Fibroblast of pulmonary artery (primary cell): Measurements from ENCODE around the gene E2F6.
A peak's percentile ranks its signal among the peaks of the same experiment; 100 is the strongest.

Experiments
- DNase-seq: peaks from one replicate; pipeline ENCODE4 v3.0.0-alpha.2; 2010; ENCODE audit warnings: low read depth
- H3K4me3 ChIP-seq: replicated peaks from 2 replicates; pipeline ENCODE4 v1.5.1; 2011; ENCODE audit warnings: low read depth, mild to moderate bottlenecking, control low read depth, low read length, moderate library complexity
- CTCF ChIP-seq: IDR thresholded peaks from 2 replicates; pipeline ENCODE4 v1.5.1; 2011; ENCODE audit warnings: mild to moderate bottlenecking, control low read depth, low read length, inconsistent platforms; ENCODE audit errors: missing control alignments

The E2F6 gene

GRCh38 chr2:11419781-11420180 is 46.2 kb downstream of the E2F6 start:
- DNase-seq: no peak
- no peak overlapping the region for H3K4me3 ChIP-seq
- no peak for TF ChIP-seq CTCF

DNA sequence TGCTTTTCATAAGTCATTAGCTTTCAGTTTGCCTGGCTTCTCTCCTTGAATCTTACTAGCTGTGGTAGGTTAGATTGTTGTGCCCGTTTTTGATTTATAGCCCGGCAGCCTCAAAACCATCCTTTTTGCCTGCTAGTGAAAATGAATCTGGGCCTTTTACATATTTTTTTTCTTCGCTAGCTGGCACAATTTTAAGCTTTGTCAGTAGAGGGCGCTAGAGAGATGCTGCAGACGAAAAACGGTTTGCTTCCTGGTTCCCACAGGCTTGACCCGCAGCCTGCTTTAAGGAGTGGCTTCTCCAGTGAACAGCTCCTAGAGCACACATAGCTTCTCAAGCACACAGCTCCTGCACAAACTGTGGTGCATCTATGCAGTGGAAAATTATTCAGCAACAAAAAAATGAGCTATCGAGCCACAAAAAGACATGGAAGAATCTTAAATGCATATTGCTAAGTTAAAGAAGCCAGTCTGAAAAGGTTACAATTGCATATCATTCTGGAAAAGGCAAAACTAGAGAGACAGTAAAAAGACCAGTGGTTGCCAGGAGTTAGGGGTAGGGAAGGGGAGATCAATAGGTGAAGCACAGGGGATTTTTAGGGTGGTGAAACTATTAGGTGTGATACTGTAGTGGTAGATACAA is 47.9 kb downstream of the E2F6 start:
- no peak overlapping the region for H3K4me3 ChIP-seq
- TF ChIP-seq CTCF: peak; percentile 31
- peak; percentile 21 for DNase-seq

- TF ChIP-seq CTCF: no peak
- no peak overlapping the region for H3K4me3 ChIP-seq
- no peak for DNase-seq
Measured at GRCh38 chr2:11416931-11417330, 49.0 kb downstream of the E2F6 start.

DNA sequence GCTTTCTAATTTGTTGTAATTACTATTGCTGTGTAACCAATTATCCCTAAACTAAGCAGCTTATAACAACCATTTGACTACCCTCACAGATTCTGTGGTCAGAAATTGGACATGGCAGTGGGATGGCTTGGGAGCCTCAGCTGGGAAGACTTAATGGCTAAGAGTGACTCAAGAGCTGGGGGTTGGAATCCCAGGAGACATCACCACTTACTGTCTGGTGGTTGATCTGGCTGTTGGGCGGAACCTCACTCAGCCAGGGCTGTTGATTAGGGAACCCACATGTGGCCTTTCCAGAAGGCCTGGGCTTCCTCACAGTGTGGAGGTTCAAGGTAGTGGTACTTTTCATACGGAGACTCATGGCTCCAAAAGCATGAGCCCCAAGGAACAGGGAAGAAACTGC is 49.8 kb downstream of the E2F6 start:
- DNase-seq: no peak
- H3K4me3 ChIP-seq: no peak overlapping the region
- TF ChIP-seq CTCF: no peak

DNA sequence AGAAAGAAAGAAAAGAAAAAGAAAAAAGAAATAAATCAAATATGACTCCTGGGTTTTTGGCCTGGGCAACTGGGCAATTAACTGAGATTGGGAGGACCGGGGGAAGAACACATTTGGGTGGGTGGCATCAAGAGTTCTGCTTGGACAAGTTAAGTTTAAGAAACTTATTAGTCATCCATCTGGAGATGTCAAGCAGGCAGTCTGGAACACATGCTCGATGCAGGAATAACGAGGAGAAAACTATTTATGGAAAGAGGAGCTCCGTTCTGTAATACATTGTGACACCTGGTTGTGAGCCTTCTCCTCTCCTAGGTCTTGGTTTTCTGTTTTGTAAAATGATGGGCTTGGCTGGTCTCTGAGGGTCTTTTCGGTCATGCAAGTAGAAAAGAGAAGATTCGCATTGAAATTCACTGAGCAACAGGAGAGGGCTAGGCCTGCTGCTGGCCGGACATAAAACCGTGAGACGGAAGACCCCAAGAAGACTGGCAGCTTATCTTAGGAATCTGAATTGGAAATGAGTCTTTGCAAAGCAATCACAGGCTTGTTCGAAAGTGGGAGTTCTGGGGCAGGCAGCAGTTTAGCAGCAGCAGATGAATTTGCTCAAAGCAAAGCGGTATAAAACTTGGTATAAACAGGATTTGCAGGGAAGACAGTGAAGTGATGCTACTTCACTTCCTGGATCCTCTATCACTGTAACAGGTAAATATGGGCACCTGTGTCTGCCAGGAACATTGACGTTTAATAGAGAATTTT is 51.4 kb downstream of the E2F6 start:
- TF ChIP-seq CTCF: no peak
- DNase-seq: no peak
- H3K4me3 ChIP-seq: no peak overlapping the region

GRCh38 chr2:11412449-11412810 is 53.5 kb downstream of the E2F6 start:
- no peak for DNase-seq
- no peak overlapping the region for H3K4me3 ChIP-seq
- no peak for TF ChIP-seq CTCF

- DNase-seq: peak; percentile 76
- H3K4me3 ChIP-seq: peak overlapping the region; percentile 51
- peak; percentile 91 for TF ChIP-seq CTCF
Measured at GRCh38 chr2:11411768-11412448, 54.1 kb downstream of the E2F6 start.
